ENCODE data around the gene VEZT.

DNA sequence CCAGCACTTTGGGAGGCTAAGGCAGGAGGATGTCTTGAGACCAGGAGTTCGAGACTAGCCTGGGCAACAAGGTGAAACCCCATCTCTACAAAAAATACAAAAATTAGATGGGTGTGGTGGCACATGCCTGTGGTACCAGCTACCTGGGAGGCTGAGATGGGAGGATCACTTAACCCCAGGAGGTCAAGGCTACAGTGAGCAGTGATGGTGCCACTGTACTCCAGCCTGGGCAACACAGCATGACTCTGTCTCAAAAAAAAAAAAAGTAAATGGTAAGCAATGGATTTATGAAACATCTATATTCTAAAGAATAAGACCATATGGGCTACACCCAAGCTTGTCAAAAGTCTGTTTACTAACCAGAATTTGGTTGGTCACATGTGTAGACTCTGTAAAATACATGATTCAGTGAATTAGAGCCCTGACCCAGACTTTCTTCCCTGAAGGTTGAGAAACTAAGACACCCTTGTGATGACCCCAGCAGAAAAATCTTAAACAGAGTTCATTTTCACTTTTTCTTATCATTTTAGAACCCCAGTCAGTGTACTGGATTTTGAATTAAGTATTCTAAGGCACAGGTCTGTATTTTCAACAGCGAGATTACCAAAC is 12.5 kb upstream of the VEZT start:
- TF ChIP-seq, protein P1, sequence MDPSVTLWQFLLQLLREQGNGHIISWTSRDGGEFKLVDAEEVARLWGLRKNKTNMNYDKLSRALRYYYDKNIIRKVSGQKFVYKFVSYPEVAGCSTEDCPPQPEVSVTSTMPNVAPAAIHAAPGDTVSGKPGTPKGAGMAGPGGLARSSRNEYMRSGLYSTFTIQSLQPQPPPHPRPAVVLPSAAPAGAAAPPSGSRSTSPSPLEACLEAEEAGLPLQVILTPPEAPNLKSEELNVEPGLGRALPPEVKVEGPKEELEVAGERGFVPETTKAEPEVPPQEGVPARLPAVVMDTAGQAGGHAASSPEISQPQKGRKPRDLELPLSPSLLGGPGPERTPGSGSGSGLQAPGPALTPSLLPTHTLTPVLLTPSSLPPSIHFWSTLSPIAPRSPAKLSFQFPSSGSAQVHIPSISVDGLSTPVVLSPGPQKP (IDR thresholded peaks at IDR 0.05; ENCODE audit: low read depth, low read length) = no peak
- TF ChIP-seq, protein P2, sequence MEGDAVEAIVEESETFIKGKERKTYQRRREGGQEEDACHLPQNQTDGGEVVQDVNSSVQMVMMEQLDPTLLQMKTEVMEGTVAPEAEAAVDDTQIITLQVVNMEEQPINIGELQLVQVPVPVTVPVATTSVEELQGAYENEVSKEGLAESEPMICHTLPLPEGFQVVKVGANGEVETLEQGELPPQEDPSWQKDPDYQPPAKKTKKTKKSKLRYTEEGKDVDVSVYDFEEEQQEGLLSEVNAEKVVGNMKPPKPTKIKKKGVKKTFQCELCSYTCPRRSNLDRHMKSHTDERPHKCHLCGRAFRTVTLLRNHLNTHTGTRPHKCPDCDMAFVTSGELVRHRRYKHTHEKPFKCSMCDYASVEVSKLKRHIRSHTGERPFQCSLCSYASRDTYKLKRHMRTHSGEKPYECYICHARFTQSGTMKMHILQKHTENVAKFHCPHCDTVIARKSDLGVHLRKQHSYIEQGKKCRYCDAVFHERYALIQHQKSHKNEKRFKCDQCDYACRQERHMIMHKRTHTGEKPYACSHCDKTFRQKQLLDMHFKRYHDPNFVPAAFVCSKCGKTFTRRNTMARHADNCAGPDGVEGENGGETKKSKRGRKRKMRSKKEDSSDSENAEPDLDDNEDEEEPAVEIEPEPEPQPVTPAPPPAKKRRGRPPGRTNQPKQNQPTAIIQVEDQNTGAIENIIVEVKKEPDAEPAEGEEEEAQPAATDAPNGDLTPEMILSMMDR (IDR thresholded peaks at IDR 0.05 in 2 of 3, conservative IDR thresholded peaks at IDR 0.05 in 1 of 3; ENCODE audit: control insufficient read depth in 2 of 3, extremely low read depth in 1 of 3, insufficient read depth in 1 of 3, low read depth in 3 of 3, low read length in 3 of 3) = no peak
- TF ChIP-seq POLR2A (IDR thresholded peaks at IDR 0.05; ENCODE audit: low read depth, low read length) (no peak), ASH2L (IDR thresholded peaks at IDR 0.05; ENCODE audit: borderline replicate concordance, low read depth) (no peak), PAX8 (IDR thresholded peaks at IDR 0.05) (no peak), MXI1 (IDR thresholded peaks at IDR 0.05; ENCODE audit: low read depth, low read length) (no peak), SMC3 (IDR thresholded peaks at IDR 0.05; ENCODE audit: borderline replicate concordance, low read length) (no peak), CBFB (IDR thresholded peaks at IDR 0.05; ENCODE audit: low read depth) (no peak)
- TF ChIP-seq, protein P3, sequence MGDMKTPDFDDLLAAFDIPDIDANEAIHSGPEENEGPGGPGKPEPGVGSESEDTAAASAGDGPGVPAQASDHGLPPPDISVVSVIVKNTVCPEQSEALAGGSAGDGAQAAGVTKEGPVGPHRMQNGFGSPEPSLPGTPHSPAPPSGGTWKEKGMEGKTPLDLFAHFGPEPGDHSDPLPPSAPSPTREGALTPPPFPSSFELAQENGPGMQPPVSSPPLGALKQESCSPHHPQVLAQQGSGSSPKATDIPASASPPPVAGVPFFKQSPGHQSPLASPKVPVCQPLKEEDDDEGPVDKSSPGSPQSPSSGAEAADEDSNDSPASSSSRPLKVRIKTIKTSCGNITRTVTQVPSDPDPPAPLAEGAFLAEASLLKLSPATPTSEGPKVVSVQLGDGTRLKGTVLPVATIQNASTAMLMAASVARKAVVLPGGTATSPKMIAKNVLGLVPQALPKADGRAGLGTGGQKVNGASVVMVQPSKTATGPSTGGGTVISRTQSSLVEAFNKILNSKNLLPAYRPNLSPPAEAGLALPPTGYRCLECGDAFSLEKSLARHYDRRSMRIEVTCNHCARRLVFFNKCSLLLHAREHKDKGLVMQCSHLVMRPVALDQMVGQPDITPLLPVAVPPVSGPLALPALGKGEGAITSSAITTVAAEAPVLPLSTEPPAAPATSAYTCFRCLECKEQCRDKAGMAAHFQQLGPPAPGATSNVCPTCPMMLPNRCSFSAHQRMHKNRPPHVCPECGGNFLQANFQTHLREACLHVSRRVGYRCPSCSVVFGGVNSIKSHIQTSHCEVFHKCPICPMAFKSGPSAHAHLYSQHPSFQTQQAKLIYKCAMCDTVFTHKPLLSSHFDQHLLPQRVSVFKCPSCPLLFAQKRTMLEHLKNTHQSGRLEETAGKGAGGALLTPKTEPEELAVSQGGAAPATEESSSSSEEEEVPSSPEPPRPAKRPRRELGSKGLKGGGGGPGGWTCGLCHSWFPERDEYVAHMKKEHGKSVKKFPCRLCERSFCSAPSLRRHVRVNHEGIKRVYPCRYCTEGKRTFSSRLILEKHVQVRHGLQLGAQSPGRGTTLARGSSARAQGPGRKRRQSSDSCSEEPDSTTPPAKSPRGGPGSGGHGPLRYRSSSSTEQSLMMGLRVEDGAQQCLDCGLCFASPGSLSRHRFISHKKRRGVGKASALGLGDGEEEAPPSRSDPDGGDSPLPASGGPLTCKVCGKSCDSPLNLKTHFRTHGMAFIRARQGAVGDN (IDR thresholded peaks at IDR 0.05) = no peak
- TF ChIP-seq, protein P4, sequence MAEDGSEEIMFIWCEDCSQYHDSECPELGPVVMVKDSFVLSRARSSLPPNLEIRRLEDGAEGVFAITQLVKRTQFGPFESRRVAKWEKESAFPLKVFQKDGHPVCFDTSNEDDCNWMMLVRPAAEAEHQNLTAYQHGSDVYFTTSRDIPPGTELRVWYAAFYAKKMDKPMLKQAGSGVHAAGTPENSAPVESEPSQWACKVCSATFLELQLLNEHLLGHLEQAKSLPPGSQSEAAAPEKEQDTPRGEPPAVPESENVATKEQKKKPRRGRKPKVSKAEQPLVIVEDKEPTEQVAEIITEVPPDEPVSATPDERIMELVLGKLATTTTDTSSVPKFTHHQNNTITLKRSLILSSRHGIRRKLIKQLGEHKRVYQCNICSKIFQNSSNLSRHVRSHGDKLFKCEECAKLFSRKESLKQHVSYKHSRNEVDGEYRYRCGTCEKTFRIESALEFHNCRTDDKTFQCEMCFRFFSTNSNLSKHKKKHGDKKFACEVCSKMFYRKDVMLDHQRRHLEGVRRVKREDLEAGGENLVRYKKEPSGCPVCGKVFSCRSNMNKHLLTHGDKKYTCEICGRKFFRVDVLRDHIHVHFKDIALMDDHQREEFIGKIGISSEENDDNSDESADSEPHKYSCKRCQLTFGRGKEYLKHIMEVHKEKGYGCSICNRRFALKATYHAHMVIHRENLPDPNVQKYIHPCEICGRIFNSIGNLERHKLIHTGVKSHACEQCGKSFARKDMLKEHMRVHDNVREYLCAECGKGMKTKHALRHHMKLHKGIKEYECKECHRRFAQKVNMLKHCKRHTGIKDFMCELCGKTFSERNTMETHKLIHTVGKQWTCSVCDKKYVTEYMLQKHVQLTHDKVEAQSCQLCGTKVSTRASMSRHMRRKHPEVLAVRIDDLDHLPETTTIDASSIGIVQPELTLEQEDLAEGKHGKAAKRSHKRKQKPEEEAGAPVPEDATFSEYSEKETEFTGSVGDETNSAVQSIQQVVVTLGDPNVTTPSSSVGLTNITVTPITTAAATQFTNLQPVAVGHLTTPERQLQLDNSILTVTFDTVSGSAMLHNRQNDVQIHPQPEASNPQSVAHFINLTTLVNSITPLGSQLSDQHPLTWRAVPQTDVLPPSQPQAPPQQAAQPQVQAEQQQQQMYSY (CRISPR knock-in tag; IDR thresholded peaks at IDR 0.05) = no peak
- TF ChIP-seq, protein P5, sequence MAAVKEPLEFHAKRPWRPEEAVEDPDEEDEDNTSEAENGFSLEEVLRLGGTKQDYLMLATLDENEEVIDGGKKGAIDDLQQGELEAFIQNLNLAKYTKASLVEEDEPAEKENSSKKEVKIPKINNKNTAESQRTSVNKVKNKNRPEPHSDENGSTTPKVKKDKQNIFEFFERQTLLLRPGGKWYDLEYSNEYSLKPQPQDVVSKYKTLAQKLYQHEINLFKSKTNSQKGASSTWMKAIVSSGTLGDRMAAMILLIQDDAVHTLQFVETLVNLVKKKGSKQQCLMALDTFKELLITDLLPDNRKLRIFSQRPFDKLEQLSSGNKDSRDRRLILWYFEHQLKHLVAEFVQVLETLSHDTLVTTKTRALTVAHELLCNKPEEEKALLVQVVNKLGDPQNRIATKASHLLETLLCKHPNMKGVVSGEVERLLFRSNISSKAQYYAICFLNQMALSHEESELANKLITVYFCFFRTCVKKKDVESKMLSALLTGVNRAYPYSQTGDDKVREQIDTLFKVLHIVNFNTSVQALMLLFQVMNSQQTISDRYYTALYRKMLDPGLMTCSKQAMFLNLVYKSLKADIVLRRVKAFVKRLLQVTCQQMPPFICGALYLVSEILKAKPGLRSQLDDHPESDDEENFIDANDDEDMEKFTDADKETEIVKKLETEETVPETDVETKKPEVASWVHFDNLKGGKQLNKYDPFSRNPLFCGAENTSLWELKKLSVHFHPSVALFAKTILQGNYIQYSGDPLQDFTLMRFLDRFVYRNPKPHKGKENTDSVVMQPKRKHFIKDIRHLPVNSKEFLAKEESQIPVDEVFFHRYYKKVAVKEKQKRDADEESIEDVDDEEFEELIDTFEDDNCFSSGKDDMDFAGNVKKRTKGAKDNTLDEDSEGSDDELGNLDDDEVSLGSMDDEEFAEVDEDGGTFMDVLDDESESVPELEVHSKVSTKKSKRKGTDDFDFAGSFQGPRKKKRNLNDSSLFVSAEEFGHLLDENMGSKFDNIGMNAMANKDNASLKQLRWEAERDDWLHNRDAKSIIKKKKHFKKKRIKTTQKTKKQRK (IDR thresholded peaks at IDR 0.05; ENCODE audit: low read depth, low read length) = no peak
- TF ChIP-seq, protein P6, sequence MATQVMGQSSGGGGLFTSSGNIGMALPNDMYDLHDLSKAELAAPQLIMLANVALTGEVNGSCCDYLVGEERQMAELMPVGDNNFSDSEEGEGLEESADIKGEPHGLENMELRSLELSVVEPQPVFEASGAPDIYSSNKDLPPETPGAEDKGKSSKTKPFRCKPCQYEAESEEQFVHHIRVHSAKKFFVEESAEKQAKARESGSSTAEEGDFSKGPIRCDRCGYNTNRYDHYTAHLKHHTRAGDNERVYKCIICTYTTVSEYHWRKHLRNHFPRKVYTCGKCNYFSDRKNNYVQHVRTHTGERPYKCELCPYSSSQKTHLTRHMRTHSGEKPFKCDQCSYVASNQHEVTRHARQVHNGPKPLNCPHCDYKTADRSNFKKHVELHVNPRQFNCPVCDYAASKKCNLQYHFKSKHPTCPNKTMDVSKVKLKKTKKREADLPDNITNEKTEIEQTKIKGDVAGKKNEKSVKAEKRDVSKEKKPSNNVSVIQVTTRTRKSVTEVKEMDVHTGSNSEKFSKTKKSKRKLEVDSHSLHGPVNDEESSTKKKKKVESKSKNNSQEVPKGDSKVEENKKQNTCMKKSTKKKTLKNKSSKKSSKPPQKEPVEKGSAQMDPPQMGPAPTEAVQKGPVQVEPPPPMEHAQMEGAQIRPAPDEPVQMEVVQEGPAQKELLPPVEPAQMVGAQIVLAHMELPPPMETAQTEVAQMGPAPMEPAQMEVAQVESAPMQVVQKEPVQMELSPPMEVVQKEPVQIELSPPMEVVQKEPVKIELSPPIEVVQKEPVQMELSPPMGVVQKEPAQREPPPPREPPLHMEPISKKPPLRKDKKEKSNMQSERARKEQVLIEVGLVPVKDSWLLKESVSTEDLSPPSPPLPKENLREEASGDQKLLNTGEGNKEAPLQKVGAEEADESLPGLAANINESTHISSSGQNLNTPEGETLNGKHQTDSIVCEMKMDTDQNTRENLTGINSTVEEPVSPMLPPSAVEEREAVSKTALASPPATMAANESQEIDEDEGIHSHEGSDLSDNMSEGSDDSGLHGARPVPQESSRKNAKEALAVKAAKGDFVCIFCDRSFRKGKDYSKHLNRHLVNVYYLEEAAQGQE (IDR thresholded peaks at IDR 0.05; ENCODE audit: low read depth, low read length) = no peak
